ENCODE data around the gene ALLC.

DNA sequence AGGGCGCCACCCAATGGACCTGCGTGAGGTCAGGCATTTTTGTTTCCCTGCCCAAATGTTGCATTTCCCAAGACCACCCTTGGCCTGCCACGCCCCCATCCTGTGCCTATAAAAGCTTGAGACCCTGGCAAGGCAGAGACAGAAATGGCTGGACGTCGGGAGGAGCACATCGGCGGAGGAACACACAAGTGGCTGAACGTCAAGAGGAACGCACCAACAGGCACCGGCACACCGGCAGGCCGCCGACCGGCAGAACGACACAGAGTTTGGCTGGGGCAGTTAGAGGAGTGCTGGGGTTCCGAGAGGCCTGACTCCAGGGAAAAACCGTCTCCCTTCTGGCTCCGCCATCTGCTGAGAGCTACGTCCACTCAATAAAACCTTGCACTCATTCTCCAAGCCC lies 81.3 kb downstream of the ALLC start:
- TF ChIP-seq EZH2phosphoT487 (IDR thresholded peaks at IDR 0.05; ENCODE audit: insufficient read depth, low read depth): no peak
- TF ChIP-seq EZH2 (IDR thresholded peaks at IDR 0.05; ENCODE audit: insufficient read depth, poor library complexity, severe bottlenecking): no peak
